SK-N-SH treated with all-trans-retinoic acid at 6 μM for 48 hours (cell line): ENCODE data around the gene TKTL1.

ENCODE experiments used
- ARNTL ChIP-seq: fragments of 450-650 bp; formaldehyde crosslinking; IDR thresholded peaks from 2 replicates; pipeline ENCODE4 v1.5.0; 2020; ENCODE audit warnings: low read depth, mild to moderate bottlenecking, moderate library complexity, borderline replicate concordance
- BACH2 ChIP-seq: fragments of 250-450 bp; sonication (Bioruptor Pico); IDR thresholded peaks from 2 replicates; pipeline ENCODE4 v1.9.0; 2021; ENCODE audit warnings: mild to moderate bottlenecking, borderline replicate concordance
- CREB5 ChIP-seq: fragments of 250-450 bp; sonication (Bioruptor Pico); IDR thresholded peaks from 2 replicates; pipeline ENCODE4 v1.5.1; 2020; ENCODE audit warnings: low read depth, mild to moderate bottlenecking, moderate library complexity
- CSRNP3 ChIP-seq: fragments of 250-450 bp; sonication (Bioruptor Pico); IDR thresholded peaks from 2 replicates; pipeline ENCODE4 v1.5.1; 2021; ENCODE audit warnings: mild to moderate bottlenecking, moderate library complexity
- PATZ1 ChIP-seq: fragments of 250-450 bp; sonication (Bioruptor Pico); IDR thresholded peaks from 2 replicates; pipeline ENCODE4 v1.8.0; 2020; ENCODE audit warnings: mild to moderate bottlenecking, moderate library complexity, borderline replicate concordance
- POU6F1 ChIP-seq: fragments of 250-450 bp; sonication (Bioruptor Pico); IDR thresholded peaks from 2 replicates; pipeline ENCODE4 v1.8.0; 2021; ENCODE audit warnings: low read depth, mild to moderate bottlenecking, moderate library complexity, borderline replicate concordance
- RARB ChIP-seq: fragments of 250-450 bp; sonication (Bioruptor Pico); IDR thresholded peaks from 2 replicates; pipeline ENCODE4 v1.8.0; 2021; ENCODE audit warnings: mild to moderate bottlenecking, moderate library complexity
- TCF4 ChIP-seq: fragments of 250-450 bp; sonication (Bioruptor Pico); IDR thresholded peaks from 2 replicates; pipeline ENCODE4 v1.8.0; 2021; ENCODE audit warnings: mild to moderate bottlenecking, moderate library complexity, borderline replicate concordance
- TOX ChIP-seq: fragments of 250-450 bp; sonication (Bioruptor Pico); IDR thresholded peaks from 2 replicates; pipeline ENCODE4 v1.8.0; 2021; ENCODE audit warnings: mild to moderate bottlenecking, moderate library complexity, borderline replicate concordance
- TSHZ2 ChIP-seq: fragments of 250-450 bp; sonication (Bioruptor Pico); IDR thresholded peaks from 2 replicates; pipeline ENCODE4 v1.5.0; 2020; ENCODE audit warnings: mild to moderate bottlenecking, moderate library complexity
- ZFP3 ChIP-seq: fragments of 250-450 bp; sonication (Bioruptor Pico); IDR thresholded peaks from 2 replicates; pipeline ENCODE4 v1.5.0; 2020; ENCODE audit warnings: mild to moderate bottlenecking, moderate library complexity
- ZFP30 ChIP-seq: fragments of 450-650 bp; formaldehyde crosslinking; IDR thresholded peaks from 2 replicates; pipeline ENCODE4 v1.5.0; 2022; ENCODE audit warnings: mild to moderate bottlenecking, moderate library complexity
- ZNF565 ChIP-seq: fragments of 450-650 bp; formaldehyde crosslinking; conservative IDR thresholded peaks from 2 replicates; pipeline ENCODE4 v1.5.0; 2020; ENCODE audit warnings: low read depth, mild to moderate bottlenecking, moderate library complexity
- ZNF8 ChIP-seq: fragments of 450-650 bp; formaldehyde crosslinking; IDR thresholded peaks from 2 replicates; pipeline ENCODE4 v1.5.0; 2020; ENCODE audit warnings: mild to moderate bottlenecking, moderate library complexity

- TF ChIP-seq ZFP30 (CRISPR knock-in tag) = no peak
- TF ChIP-seq RARB (CRISPR knock-in tag) = no peak
- TF ChIP-seq TOX (CRISPR knock-in tag) = no peak
- TF ChIP-seq CSRNP3 (CRISPR knock-in tag) = no peak
- TF ChIP-seq TCF4 (CRISPR knock-in tag) = no peak
- no peak for TF ChIP-seq ARNTL (CRISPR knock-in tag)
- no peak for TF ChIP-seq POU6F1 (CRISPR knock-in tag)
- TF ChIP-seq ZNF8 = no peak
- TF ChIP-seq ZNF565 (CRISPR knock-in tag) = no peak
- TF ChIP-seq CREB5 (CRISPR knock-in tag) = no peak
- no peak for TF ChIP-seq BACH2 (CRISPR knock-in tag)
- TF ChIP-seq TSHZ2 (CRISPR knock-in tag) = no peak
- TF ChIP-seq ZFP3 = no peak
- no peak for TF ChIP-seq PATZ1 (CRISPR knock-in tag)
These were observed 57.7 kb downstream of the TKTL1 start for GRCh38 chrX:154353172-154353843.
